ENCODE data around the gene KRTAP12-1.
"Not testable (repeated sequence)": the region's sequence is repeated elsewhere in the genome, so short reads cannot be mapped to it uniquely, and the experiment has no call there.

The KRTAP12-1 gene

GRCh38 chr21:44696572-44696971 is 14.6 kb upstream of the KRTAP12-1 start:
- Histone ChIP-seq H3K27me3 (ENCODE audit: control insufficient read depth in 1 of 2, insufficient read depth in 2 of 2, low read length in 2 of 2) (peaks cover 28 to 31% of the 10 kb centered on the region in 2 donors), H3K36me3 (ENCODE audit: control insufficient read depth in 2 of 2, insufficient read depth in 2 of 2, low read length in 2 of 2) (no peaks in the 10 kb centered on the region), H3K4me1 (ENCODE audit: control insufficient read depth, insufficient read depth, low read length) (no peaks in the 10 kb centered on the region), H3K9me3 (ENCODE audit: control insufficient read depth in 2 of 2, low read length in 2 of 2) (peaks cover 3 to 4% of the 10 kb centered on the region in 2 donors), H3K27ac (ENCODE audit: low read length) (no peak overlapping the region), H3K9ac (ENCODE audit: low read length in 2 of 2) (no peak overlapping the region), H3K4me3 (ENCODE audit: low read length in 2 of 2) (no peak overlapping the region)

- H3K27ac ChIP-seq (ENCODE audit: low read length), result no peak overlapping the region
Measured at GRCh38 chr21:44695641-44696040, 13.7 kb upstream of the KRTAP12-1 start.

GRCh38 chr21:44695184-44695583 is 13.2 kb upstream of the KRTAP12-1 start:
- Histone ChIP-seq H3K36me3 (ENCODE audit: control insufficient read depth in 2 of 2, insufficient read depth in 2 of 2, low read length in 2 of 2) (no peaks in the 10 kb centered on the region), H3K9me3 (ENCODE audit: control insufficient read depth in 2 of 2, low read length in 2 of 2) (peaks cover 3 to 4% of the 10 kb centered on the region in 2 donors), H3K27ac (ENCODE audit: low read length) (no peak overlapping the region), H3K4me1 (ENCODE audit: control insufficient read depth, insufficient read depth, low read length) (no peaks in the 10 kb centered on the region), H3K9ac (ENCODE audit: low read length in 2 of 2) (no peak overlapping the region), H3K27me3 (ENCODE audit: control insufficient read depth in 1 of 2, insufficient read depth in 2 of 2, low read length in 2 of 2) (peaks cover 19 to 21% of the 10 kb centered on the region in 2 donors), H3K4me3 (ENCODE audit: low read length in 2 of 2) (no peak overlapping the region)

More at GRCh38 chr21:44695641-44696040, 13.7 kb upstream of the KRTAP12-1 start:
- H3K4me3 ChIP-seq (ENCODE audit: low read length in 2 of 2), result no peak overlapping the region
- no peaks in the 10 kb centered on the region for H3K4me1 ChIP-seq (ENCODE audit: control insufficient read depth, insufficient read depth, low read length)
- peaks cover 3 to 4% of the 10 kb centered on the region in 2 donors for H3K9me3 ChIP-seq (ENCODE audit: control insufficient read depth in 2 of 2, low read length in 2 of 2)
- H3K27me3 ChIP-seq (ENCODE audit: control insufficient read depth in 1 of 2, insufficient read depth in 2 of 2, low read length in 2 of 2), result peaks cover 24% of the 10 kb centered on the region in 2 donors
- no peak overlapping the region for H3K9ac ChIP-seq (ENCODE audit: low read length in 2 of 2)
- no peaks in the 10 kb centered on the region for H3K36me3 ChIP-seq (ENCODE audit: control insufficient read depth in 2 of 2, insufficient read depth in 2 of 2, low read length in 2 of 2)

GRCh38 chr21:44694776-44695175 is 12.8 kb upstream of the KRTAP12-1 start:
- Histone ChIP-seq H3K36me3 (ENCODE audit: control insufficient read depth in 2 of 2, insufficient read depth in 2 of 2, low read length in 2 of 2) (no peaks in the 10 kb centered on the region), H3K9ac (ENCODE audit: low read length in 2 of 2) (no peak overlapping the region), H3K27me3 (ENCODE audit: control insufficient read depth in 1 of 2, insufficient read depth in 2 of 2, low read length in 2 of 2) (peaks cover 17 to 19% of the 10 kb centered on the region in 2 donors), H3K27ac (ENCODE audit: low read length) (no peak overlapping the region), H3K9me3 (ENCODE audit: control insufficient read depth in 2 of 2, low read length in 2 of 2) (peaks cover 3 to 4% of the 10 kb centered on the region in 2 donors), H3K4me1 (ENCODE audit: control insufficient read depth, insufficient read depth, low read length) (no peaks in the 10 kb centered on the region), H3K4me3 (ENCODE audit: low read length in 2 of 2) (no peak overlapping the region)

GRCh38 chr21:44692798-44693512 is 11.0 kb upstream of the KRTAP12-1 start:
- peaks cover 3 to 4% of the 10 kb centered on the region in 2 donors for H3K9me3 ChIP-seq (ENCODE audit: control insufficient read depth in 2 of 2, low read length in 2 of 2)
- no peak overlapping the region for H3K9ac ChIP-seq (ENCODE audit: low read length in 2 of 2)
- H3K27ac ChIP-seq (ENCODE audit: low read length), result no peak overlapping the region
- H3K27me3 ChIP-seq (ENCODE audit: control insufficient read depth in 1 of 2, insufficient read depth in 2 of 2, low read length in 2 of 2), result peaks cover 11 to 14% of the 10 kb centered on the region in 2 donors
- no peak overlapping the region for H3K4me3 ChIP-seq (ENCODE audit: low read length in 2 of 2)
- H3K4me1 ChIP-seq (ENCODE audit: control insufficient read depth, insufficient read depth, low read length), result no peaks in the 10 kb centered on the region
- H3K36me3 ChIP-seq (ENCODE audit: control insufficient read depth in 2 of 2, insufficient read depth in 2 of 2, low read length in 2 of 2), result no peaks in the 10 kb centered on the region

GRCh38 chr21:44691686-44692085 is 9.7 kb upstream of the KRTAP12-1 start:
- Histone ChIP-seq H3K27ac (ENCODE audit: low read length) (no peak overlapping the region), H3K9ac (ENCODE audit: low read length in 2 of 2) (no peak overlapping the region), H3K27me3 (ENCODE audit: control insufficient read depth in 1 of 2, insufficient read depth in 2 of 2, low read length in 2 of 2) (peaks cover 11 to 12% of the 10 kb centered on the region in 2 donors), H3K9me3 (ENCODE audit: control insufficient read depth in 2 of 2, low read length in 2 of 2) (peaks cover 3 to 4% of the 10 kb centered on the region in 2 donors), H3K4me1 (ENCODE audit: control insufficient read depth, insufficient read depth, low read length) (no peaks in the 10 kb centered on the region), H3K4me3 (ENCODE audit: low read length in 2 of 2) (no peak overlapping the region), H3K36me3 (ENCODE audit: control insufficient read depth in 2 of 2, insufficient read depth in 2 of 2, low read length in 2 of 2) (no peaks in the 10 kb centered on the region)

- H3K27ac ChIP-seq (ENCODE audit: low read length); H3K9ac ChIP-seq (ENCODE audit: low read length in 2 of 2); H3K4me1 ChIP-seq (ENCODE audit: control insufficient read depth, insufficient read depth, low read length); H3K36me3 ChIP-seq (ENCODE audit: control insufficient read depth in 2 of 2, insufficient read depth in 2 of 2, low read length in 2 of 2); H3K27me3 ChIP-seq (ENCODE audit: control insufficient read depth in 1 of 2, insufficient read depth in 2 of 2, low read length in 2 of 2); H3K4me3 ChIP-seq (ENCODE audit: low read length in 2 of 2); H3K9me3 ChIP-seq (ENCODE audit: control insufficient read depth in 2 of 2, low read length in 2 of 2): not testable (repeated sequence)
Measured at GRCh38 chr21:44689740-44690139, 7.8 kb upstream of the KRTAP12-1 start.

GRCh38 chr21:44687671-44688070 is 5.7 kb upstream of the KRTAP12-1 start:
- Histone ChIP-seq H3K27ac (ENCODE audit: low read length) (no peak overlapping the region), H3K27me3 (ENCODE audit: control insufficient read depth in 1 of 2, insufficient read depth in 2 of 2, low read length in 2 of 2) (peaks cover 3 to 8% of the 10 kb centered on the region in 2 donors), H3K36me3 (ENCODE audit: control insufficient read depth in 2 of 2, insufficient read depth in 2 of 2, low read length in 2 of 2) (no peaks in the 10 kb centered on the region), H3K9me3 (ENCODE audit: control insufficient read depth in 2 of 2, low read length in 2 of 2) (peaks cover 0 to 2% of the 10 kb centered on the region in 2 donors), H3K4me3 (ENCODE audit: low read length in 2 of 2) (no peak overlapping the region), H3K4me1 (ENCODE audit: control insufficient read depth, insufficient read depth, low read length) (no peaks in the 10 kb centered on the region), H3K9ac (ENCODE audit: low read length in 2 of 2) (no peak overlapping the region)

- peaks cover 3 to 8% of the 10 kb centered on the region in 2 donors for H3K27me3 ChIP-seq (ENCODE audit: control insufficient read depth in 1 of 2, insufficient read depth in 2 of 2, low read length in 2 of 2)
- H3K4me1 ChIP-seq (ENCODE audit: control insufficient read depth, insufficient read depth, low read length), result no peaks in the 10 kb centered on the region
- no peak overlapping the region for H3K4me3 ChIP-seq (ENCODE audit: low read length in 2 of 2)
Measured at GRCh38 chr21:44686843-44687561, 5.0 kb upstream of the KRTAP12-1 start.

GRCh38 chr21:44686000-44686781 is 4.2 kb upstream of the KRTAP12-1 start:
- Histone ChIP-seq H3K4me3 (ENCODE audit: low read length in 2 of 2) (no peak overlapping the region), H3K9me3 (ENCODE audit: control insufficient read depth in 2 of 2, low read length in 2 of 2) (no peaks in the 10 kb centered on the region), H3K9ac (ENCODE audit: low read length in 2 of 2) (no peak overlapping the region), H3K36me3 (ENCODE audit: control insufficient read depth in 2 of 2, insufficient read depth in 2 of 2, low read length in 2 of 2) (no peaks in the 10 kb centered on the region), H3K27me3 (ENCODE audit: control insufficient read depth in 1 of 2, insufficient read depth in 2 of 2, low read length in 2 of 2) (peaks cover 3 to 8% of the 10 kb centered on the region in 2 donors), H3K27ac (ENCODE audit: low read length) (no peak overlapping the region), H3K4me1 (ENCODE audit: control insufficient read depth, insufficient read depth, low read length) (no peaks in the 10 kb centered on the region)

More at GRCh38 chr21:44686843-44687561, 5.0 kb upstream of the KRTAP12-1 start:
- H3K9ac ChIP-seq (ENCODE audit: low read length in 2 of 2), result no peak overlapping the region
- no peak overlapping the region for H3K27ac ChIP-seq (ENCODE audit: low read length)
- H3K9me3 ChIP-seq (ENCODE audit: control insufficient read depth in 2 of 2, low read length in 2 of 2), result no peaks in the 10 kb centered on the region
- no peaks in the 10 kb centered on the region for H3K36me3 ChIP-seq (ENCODE audit: control insufficient read depth in 2 of 2, insufficient read depth in 2 of 2, low read length in 2 of 2)
